GM21447 (cell line): ENCODE measurements around the gene HMX1.

ENCODE experiments used
- ATAC-seq: cut with Tn5 transposase; IDR thresholded peaks from one replicate; pipeline ENCODE4 v1.9.1; 2021; ENCODE audit not compliant: unreplicated experiment

HMX1 gene

DNA sequence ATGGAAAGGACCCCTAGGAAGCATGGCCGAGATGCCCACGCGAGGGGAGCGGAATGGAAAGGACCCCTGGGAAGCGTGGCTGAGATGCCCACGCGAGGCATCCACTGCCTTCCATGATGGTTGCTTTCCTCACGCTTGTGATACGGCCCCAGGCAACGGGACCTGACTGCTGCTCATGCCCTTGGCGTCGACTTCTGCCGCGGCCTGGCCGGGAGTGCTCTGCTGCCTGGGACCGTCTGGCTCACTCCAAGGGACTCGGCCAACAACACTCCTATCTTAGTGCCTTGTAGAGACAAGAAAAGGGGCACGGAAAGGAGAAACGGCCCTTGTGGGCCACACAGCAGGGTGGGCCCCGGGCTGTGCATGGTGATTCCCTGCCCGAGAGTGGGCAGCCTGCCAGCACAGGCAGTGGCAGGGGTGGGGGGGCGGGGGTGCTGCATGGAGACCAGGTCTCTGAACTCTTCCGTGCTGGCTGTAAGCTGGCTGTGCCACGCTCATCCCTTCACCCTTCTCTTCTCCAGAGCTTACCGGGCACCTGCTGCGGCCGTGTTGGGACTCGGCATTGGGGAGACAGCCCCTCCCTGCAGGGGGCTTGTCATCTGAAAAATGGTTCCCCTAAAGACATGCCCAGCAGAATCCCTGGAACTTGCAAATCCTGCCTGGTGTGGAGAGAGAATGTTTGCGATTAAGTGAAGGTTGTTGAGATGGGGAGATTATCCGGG, 38.6 kb upstream of the HMX1 start:
- ATAC-seq: no peak

DNA sequence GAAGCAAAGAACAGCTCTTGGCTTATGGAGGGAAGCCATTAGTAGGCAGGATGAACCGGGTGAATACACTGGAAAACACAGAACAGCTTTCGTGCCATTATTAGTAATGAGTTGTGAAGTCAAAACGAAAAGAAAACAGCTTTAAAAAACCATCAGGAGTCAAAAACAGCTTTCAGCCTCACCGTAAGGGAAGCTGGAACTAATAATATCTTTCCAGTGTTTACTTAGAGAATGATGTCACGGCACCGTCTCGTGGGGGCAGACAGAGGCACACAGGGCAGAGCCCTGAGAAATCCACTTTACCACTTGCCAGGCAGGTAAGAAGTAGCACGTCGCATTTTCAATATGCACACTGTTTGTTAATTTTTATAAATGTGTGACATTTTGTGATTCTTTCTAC, 37.9 kb upstream of the HMX1 start:
- no peak for ATAC-seq

DNA sequence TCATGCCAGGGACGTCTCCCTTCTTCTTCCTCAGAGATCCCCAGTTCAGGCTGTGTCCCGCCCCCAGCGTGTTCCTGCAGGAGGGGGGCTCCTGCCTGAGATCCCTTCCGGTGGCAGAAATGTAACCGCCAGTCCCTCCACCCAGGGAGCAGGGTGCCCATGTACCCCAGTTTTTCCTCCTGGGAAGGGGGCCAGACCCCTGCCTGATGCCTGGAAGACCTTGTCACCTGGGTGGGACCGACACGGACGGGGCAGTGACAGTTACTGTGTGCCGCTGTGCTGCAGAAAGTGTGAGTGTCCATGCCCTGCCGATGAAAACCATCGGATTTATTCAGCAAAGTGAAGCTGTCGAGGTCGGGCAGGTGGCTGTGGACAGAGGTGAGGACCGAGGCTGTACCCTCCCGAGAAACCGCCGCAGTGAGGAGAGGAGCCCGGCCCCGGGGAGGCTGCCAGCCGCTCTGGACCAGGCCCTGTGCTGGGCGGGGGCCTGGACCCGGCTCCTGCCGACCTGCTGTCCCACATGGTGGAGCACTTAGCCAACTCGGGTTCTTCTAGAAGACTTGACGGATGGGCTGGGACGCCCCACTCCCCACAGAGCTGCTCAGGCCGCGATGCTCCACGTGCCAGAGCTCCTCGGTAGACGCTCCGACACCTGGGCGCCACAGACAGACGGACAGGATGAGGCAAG, 36.7 kb upstream of the HMX1 start:
- ATAC-seq: no peak

DNA sequence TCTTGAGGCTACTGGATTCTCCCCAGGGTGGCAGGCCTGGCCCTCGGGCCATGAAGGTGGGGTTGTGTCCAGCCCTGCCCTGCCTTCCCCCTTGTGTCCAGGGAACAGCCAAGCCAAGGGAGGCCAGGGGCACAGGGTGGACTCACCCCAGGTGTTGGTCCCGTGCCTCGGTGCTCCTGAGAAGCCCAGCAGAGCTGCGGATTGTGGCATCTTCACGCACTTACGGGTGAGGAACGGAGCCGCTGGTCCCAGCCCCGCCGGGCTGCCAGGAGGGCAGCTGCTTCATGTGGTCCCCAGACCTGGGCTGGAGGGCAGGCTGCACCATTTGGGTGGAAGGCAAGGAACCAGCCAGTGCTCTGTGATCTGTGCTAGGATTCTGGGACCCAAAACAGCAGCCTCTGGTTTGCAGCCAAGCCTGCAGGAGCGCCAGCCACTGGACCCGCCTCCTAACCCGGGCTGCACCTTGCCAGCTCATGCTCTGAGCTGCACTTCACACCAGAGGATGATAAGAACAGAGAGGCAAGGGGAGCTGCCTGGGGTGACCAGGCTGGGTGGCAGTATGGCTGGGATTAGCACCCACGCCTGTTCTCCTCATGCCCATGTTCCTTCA, 36.1 kb upstream of the HMX1 start:
- ATAC-seq: no peak

DNA sequence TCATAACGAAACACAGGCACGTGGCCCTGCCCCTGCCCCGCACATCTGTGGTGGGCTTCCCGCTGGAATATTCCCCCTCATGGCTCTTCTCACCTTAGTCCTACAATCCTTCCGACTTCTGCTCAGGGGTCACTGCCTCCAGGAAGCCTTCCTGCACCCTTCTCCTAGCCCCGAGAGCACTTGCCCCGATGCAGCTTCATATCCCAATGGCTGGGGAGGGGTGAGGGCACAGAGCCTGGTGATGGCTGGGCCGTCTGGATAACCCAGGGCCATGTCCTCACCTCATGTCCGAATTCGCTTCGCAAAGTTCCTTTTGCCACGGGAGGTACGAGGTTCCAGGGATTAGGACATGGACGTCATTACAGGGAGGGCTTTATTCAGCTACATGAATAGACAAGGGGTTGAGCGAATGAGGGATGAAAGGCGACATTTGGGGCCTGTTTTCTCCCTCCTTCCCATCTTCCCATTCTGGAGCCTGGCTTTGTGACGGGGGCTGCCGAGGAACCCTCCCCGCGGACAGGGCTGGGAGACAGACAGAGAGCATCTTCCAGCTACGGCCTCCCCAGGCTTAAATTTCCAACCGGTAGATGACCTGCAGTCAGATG, 35.5 kb upstream of the HMX1 start:
- no peak for ATAC-seq

DNA sequence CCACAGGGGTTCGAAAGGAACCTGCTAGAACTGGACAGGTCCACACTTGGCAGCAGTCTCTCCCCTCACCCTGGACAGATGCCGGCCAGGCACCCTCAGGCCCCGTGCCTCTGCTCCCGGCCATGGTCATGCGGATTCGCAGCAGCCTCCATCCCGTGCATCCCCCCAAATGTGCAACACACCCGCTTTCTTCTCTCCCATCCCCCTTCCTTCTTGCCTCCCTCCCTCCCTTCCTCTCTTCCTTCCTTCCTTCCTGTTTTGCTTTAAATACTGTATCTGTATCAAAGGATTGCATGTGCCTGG, 35.0 kb upstream of the HMX1 start:
- ATAC-seq: no peak

DNA sequence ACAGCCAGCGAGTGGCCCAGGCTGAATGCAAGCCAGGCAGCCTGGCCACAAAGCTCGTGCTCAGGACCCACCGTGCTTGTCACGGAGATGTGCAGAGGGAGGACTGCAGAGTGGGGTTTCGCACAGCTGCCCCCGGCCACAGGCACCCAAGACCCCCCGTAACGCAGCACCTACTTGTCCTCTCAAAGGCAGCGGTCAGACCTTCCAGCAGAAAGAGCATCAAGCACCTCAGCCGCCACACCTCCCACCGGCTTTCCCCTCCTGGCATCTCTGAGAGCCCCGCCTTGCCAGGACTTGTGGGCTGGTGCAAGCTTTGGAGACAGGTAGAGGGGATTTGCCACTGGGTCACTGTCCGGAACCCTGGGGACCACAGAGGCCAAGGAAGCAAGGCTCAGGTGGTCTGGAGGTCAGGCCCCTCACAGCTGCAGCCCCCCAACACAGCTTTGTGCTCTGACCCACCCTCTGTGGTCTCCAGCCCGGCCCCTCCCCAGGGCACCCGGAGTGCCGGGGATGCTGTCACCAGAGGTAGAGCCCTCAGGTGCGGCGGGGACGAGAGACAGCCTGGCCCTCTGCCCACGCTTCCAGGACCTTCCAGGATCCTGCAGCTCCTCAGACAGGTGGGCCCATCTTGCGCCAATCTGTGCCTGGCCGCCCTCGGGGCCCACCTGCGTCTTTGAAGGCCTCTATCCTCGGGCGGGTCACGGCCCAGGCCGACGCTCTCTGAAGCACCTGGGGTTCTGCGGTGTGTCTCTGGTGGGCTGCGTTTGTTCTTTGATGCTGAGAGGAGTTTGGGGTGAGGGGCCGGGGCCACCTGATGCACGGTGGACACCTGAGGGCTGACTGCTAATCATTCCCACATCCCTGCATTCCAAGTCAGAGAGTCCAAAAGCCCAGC, 34.4 kb upstream of the HMX1 start:
- ATAC-seq: no peak

DNA sequence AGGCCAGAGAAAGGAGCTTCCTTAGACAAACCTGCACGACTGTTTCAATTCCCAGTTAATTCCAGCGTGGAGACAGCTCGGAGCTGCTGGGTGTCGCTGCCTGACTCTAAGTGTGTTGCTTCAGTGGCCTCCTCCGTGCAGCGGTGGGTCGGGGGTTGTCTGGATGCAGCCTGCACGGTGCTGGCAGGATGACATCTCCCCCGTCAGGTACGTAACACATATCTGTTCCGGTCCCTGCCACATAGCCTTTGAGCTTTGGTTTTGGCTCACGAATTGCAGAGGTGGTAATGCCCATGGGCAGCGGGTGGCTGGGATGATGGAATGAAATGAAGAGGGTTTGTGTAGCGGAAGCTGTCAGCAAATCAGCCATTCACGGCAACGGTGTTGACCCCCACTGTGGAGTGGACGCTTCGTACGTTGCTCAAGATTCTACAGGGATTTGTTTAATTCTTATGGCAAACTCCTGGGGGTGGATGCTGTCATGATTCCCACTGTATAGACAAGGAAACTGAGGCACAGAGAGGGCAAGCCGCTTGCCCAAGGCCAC, 33.7 kb upstream of the HMX1 start:
- ATAC-seq: no peak

DNA sequence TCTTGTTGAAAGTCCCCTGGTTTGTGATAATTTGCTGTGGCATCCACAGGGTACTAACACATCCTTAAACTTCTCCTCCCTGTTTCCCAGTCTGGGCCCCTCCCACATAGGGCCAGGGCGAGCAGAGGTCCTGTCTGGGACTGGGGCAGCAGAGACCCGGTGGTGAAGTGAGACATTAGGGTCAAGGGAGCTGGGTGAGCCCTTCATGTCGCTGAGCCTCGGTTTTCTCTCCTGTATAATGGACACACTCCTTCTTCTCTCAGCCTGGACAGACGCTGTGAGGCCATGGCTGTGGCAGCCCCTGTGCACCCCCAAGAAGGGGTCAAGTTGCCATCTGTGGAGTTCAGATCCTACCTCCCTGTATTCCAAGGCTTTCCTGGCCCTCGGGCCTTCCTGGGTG, 33.0 kb upstream of the HMX1 start:
- ATAC-seq: no peak

DNA sequence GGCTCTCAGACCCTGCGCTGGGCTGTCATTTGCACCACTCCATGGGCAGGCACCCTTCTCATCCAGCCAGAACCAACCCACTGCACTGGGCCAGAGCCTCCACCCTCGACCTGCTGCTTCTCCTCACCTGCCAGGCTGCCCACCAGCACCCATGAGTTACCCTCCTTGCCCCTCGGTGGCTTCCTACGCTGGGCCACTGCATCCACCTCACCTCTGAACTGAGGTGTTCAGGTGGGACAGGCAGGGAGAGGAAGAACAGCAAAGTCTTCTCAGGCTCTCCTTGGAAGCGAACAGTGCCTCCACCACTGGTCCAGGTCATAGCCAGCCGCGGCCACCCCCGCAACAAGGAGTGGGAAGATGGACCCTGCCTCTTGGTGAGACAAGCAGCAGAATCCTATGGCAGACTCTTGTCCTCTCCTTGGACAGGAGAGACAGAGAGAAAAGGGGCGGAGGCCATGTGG, 32.4 kb upstream of the HMX1 start:
- ATAC-seq: no peak

DNA sequence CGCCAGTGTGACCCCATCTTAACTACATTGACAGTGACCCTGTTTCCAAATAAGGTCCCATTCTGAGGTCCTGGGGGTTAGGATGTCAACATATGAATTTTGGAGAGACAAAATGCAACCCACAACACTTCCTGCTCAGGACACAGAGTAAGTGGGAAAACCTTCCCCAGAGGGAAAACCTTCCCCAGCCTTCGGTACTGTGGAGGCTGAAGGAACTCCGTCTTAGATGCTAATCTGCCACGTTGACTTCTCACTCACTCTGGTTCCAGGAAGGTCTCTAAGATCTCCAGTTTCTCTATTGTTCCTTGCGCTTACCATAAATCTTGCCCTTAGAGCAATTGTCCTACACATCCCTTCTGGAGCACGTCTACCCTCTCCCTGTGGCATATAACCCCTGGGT, 29.7 kb upstream of the HMX1 start:
- no peak for ATAC-seq

DNA sequence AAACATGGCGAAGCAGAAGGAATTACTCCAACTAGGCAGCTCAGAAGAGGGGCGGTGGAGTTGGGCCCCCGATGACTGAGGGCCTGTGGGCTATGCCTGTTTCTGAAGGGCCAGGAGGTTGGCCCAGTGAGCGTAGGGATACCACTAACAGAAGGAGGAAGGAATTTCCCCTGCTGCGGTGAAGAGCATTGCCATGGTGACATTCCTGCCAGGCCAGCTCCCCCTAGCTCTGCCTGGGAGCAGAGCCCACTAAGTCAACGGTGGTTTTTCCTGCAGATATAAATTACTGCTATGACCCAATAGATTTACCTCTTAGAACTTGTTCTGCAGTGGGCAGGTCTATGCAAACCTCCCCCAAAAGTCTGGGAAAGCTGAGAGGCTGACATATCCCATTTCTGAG, 28.9 kb upstream of the HMX1 start:
- no peak for ATAC-seq

DNA sequence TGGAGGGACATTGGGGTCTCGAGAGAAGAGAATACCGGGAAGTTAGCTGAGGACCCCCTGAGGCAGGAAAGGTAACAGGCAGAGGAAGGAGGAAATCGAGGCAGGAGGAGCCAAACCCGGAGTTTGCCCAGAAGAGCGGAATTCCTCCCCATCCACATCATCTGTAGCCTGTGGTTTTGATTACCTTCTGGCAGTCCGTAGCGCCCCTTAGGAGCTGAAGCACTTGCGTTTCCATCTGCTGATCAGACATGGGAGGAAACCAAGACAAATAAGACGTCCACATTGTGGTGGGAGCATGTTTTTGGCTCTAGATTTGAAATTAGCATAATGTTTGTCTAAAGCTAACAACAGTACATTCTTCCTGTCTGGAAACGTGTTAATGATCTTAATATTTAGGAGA, 26.8 kb upstream of the HMX1 start:
- ATAC-seq: no peak

DNA sequence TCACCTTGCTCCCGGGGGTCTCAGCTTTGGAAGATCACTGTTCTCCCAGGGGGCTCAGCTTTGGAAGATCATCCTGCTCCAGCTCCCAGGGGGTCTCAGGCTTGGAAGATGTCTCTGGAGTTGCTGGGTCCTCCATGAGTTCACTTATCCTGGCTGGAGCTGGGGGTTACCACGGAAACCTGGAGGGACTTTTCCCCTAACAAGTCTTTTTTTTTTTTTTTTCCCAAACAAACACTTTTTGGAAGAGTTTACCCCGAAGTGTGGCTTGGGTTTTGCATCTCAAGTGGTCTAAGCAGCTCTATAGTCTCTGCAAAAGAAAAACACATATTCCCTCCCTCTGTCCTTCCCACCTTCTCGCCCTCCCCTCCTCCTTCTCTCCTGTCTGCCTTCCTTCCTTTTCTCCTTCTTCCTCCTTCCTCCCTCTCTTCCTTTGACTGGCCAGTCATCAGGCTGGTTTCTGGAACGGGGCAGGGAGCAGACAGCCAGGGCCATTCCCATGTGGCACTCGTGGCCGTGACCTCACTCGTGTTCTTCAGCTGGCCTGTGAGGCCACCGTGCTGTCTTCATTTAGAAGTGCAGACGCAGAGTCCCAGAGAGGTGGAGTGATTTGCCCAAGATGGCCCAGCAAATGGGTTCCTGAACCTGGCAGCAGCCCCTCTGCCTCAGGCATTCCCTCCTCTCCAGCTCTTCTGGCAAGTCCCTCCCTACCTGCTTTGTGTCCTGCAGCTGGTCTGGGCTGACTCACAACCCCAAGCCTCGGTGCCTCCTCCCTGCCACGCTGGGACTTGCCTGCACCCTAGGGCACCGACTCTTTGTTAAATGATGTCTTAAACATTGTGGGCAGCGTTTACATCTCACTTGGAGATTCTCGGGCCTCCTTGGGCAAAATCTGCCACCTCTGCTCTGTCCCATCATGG, 25.9 kb upstream of the HMX1 start:
- no peak for ATAC-seq

DNA sequence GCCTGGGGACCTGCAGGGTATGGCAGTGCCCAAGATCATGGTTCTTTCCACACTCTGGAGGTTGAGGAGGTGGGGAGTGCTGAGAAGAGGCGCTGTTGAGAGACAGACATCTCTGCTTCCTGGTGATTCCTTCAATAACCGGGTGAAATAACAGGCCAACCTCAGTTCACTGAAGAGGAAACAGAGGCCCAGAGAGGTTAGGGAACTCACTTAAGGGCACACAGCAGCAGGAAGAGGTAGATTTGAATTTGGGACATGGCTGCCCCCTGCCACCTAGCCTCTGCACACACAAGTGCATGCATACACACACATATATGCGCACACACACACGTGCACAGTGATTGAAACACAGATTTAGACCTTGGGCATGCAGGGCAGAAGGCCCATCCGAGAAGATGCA, 24.9 kb upstream of the HMX1 start:
- no peak for ATAC-seq

DNA sequence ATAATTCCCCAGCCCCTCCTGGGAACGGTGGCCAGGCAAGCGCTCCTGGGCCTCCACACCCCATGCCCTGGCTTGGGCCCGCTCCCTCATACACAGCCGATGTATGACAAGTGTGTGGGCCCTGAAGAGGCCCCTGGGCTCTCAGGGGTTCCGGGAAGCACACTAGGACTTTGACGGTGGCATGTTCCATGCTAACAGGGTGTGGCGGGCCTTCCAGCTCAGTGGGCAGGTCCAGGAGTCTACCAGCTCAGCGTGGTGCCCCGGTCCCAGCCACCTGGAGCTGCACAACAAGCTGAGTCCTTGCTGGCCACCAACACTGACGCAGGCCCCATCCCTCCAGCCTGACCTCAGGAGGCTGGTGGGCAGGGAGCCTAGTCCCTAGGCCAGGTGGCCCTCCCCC, 24.4 kb upstream of the HMX1 start:
- ATAC-seq: no peak

DNA sequence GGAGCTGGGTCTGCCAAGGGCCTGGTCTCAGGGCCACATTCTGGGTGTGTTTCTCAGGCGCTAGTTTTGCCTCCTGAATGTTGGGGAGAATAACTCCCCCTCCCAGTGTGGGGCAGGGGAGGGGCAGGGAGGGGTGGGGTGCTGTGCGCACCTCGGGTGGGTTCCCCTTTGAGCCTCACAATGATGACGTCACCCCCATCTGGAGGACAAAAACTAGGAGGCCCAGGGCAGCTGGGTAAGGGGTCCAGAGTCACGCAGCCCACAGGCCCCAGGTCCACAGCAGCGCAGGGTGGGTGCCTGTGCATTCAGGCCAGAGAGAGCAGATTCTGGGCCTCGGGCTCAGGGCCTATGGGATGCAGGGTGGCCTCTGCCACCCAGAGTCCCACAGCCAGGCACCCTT, 23.7 kb upstream of the HMX1 start:
- no peak for ATAC-seq

DNA sequence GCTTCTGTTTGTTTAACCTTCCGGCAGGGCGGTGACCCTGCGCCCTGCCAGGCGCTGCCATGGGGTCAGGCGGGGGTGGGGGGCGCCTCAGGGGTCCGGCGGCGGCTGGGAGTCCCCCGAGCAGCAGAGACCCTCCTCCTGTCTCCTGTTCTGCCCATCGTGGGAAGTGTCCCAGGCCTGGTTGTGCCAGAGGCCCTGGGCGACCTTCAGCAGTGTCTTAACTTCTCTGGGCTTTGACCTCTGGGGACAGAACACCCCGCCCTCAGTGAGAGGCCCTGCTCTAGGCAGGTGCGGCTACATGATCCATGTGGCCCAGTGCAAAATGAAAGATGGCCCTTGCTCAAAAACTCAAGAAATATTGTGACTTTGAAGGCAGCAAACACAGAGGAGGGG, 22.8 kb upstream of the HMX1 start:
- ATAC-seq: no peak

DNA sequence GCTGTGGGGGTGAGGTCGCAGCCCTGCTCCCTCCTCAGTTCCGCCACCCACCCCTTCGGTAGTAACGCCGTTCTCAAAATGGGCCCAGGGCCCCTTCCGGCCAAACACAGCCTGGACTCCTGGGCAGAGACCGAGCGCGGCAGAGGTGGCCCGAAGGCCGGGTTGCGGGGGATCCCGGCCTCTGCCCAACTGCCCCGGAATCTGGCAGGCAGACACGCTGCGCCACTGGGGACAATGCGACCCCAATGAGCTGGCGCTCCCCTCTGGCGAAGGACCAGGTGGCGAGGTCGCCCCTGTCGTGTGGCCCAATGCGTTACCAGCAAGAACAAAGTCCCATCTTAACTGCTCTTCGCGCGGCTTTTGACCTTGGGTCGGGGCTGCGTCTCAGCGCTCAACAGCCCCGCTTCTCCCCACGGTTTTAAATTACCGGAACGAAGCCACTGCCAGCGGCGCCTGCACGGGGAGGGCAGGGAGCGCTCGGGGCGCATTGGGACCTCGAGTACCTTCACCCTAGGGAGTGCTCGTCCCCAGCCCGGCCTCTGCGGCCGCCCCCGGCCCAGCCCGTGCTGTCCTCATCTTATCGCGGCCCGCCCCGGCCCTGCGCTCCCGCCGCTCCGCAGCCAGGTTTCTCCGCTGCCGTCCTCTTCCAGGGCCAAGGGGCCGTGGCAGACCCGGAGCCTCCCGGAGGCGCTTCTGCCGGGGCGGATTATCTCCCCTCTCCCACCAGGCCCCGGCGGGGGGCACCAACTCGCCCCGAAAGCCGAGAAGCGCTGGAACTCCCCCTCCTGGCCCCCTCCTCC, 22.2 kb upstream of the HMX1 start:
- no peak for ATAC-seq
